DMS114 treated with DMSO at 0.1 percent for 48 hours (cell line): ENCODE results near the gene PLD5.
"Not testable (repeated sequence)": the region's sequence is repeated elsewhere in the genome, so short reads cannot be mapped to it uniquely, and the experiment has no call there.

Experiments used
- DNase-seq: peaks from one replicate; lab custom pipeline; 2025; ENCODE audit not compliant: unreplicated experiment; lab: John Stamatoyannopoulos, UW

The PLD5 gene

DNA sequence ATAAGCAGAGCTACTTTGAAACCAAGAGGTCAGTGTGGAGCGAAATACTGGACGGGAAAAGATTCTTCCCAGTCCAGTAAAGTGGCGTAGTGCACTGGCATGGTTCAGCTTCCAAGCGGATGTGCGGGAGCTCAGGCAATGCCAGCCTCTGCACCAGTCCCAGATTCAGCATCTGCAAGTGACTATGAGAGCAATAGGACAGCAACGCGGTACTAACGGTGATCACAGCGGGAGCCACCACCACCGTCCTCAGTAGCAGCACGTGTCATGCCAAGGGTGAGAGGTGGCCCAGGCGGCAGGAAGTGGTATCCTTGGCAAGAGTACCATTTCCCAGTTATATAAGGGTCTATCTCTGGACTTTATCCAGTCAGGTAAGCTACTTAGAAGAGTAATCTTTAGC lies 17.8 kb downstream of the PLD5 start:
- no peak for DNase-seq

- no peak for DNase-seq
Measured at GRCh38 chr1:242489545-242489944, 35.0 kb downstream of the PLD5 start.

GRCh38 chr1:242477944-242478343 lies 46.6 kb downstream of the PLD5 start:
- DNase-seq, result no peak

DNA sequence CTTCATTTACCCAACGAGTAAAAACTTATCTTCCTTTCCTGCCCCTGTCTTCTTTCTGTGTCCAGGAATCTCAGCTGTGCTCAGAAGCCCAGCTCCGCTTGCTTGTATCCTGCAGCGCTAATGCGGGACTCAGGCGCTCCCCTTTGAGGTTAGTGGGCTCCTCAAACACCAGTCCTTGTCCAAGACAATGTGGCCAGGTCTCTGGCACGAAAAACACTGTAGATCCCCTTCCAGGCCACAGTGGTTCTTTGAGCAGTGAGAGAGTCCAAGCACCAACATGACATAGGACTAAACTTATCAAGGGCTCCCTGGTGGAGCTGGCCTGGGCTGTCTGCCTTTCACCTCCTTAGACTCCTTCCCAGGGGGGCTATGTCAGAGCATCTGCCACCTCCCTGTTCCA lies 53.7 kb downstream of the PLD5 start:
- DNase-seq, result no peak

DNA sequence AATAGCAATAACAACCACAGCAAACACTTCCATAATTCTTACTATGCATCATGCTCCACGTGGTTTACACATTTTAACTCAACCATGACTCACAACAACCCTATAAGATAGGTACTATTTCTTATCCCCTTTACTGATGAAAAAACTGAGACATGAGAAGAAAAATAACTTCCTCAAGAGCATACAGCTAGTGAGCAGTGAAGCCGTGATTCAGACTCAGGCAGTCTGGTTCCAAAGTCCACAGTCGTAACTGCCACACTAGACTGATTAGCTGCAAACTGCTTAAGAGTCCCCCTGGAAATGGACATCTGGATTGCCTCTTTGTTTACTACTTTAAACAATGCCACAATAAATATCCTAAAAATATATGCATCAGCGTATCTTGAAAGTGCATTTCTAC lies 55.7 kb downstream of the PLD5 start:
- no peak for DNase-seq

DNA sequence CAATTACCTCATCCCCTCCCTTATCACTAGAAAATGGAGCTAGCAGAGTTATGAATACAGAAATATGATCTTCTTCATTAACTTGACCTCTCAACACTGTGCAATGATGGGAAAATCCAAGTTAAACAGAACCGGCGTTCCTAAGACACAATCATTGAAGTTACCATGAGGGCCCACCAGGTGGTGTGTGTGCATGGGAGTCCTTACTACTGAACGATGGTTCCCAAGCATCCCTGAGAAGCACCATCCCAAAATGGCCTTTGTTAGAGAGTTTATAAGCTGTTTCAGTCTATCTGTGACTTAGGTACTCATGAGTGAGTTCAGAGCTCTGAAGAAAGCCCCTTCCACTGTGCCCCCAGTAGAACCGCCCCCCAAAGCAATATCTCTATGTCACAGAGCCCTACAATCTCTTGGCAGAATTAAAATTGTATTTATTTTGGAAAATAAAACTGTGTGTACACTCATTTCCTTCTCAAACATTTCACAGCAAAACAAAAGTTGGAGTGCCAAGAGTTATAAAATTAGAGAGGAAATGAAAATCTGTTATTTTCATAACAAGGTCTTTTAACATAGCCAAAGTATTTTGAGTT lies 56.8 kb downstream of the PLD5 start:
- DNase-seq, result peak; percentile 60

GRCh38 chr1:242462867-242463266 lies 61.6 kb downstream of the PLD5 start:
- DNase-seq, result no peak

GRCh38 chr1:242459740-242460139 lies 64.8 kb downstream of the PLD5 start:
- DNase-seq, result not testable (repeated sequence)

GRCh38 chr1:242456726-242457269 lies 67.7 kb downstream of the PLD5 start:
- DNase-seq, result no peak

DNA sequence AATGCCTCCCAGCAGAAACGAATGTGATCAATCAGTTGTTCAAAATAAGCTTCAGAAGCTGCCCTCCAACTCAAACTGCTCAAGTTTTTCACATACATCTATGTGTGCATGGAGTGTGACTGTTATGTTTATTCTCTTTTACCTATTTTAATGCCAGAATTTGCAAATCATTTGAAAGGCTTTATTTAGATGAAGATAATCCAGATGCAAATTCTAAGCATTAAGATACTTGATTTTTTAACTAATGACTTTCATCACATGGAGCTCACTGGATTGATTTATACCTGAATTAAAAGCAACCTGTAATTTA lies 69.5 kb downstream of the PLD5 start:
- DNase-seq, result no peak

- peak; percentile 65 for DNase-seq
Measured at GRCh38 chr1:242454262-242455051, 70.0 kb downstream of the PLD5 start.

DNA sequence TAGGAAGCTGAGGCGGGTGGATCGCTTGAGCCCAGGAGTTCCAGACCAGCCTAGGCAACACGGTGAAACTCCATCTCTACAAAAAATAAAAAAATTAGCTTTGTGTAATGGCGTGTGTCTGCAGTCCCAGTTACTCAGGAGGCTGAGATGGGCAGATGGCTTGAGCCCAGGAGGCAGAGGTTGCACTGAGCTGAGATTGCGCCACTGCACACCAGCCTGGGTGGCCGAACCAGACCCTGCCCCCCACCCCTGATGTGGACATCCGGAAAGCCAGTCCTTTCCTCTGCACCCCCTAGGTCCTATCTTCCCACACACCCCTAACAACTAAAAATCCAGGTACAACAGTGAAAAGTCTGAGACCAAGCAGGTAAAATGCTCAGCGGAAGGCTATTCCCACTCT lies 71.9 kb downstream of the PLD5 start:
- DNase-seq, result no peak

DNA sequence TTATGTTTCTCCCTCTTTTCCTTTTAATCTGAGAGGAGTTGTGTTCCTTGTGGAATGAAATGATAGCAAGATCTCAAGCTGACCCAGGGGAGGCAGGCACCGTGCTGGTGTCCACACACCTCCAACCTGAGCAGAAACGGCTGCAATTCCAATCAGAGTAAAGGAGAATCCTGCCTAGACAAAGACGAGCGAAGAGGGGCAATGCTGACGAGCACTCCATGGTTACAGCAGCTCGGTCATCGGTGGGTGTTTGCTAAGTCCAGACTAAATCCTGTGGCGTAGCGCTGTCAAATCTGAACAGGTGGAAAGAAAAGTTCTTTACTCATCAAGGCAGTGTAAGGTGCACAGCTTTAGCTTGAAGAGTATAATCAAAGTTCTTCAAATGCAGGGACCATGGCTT lies 74.8 kb downstream of the PLD5 start:
- no peak for DNase-seq

DNA sequence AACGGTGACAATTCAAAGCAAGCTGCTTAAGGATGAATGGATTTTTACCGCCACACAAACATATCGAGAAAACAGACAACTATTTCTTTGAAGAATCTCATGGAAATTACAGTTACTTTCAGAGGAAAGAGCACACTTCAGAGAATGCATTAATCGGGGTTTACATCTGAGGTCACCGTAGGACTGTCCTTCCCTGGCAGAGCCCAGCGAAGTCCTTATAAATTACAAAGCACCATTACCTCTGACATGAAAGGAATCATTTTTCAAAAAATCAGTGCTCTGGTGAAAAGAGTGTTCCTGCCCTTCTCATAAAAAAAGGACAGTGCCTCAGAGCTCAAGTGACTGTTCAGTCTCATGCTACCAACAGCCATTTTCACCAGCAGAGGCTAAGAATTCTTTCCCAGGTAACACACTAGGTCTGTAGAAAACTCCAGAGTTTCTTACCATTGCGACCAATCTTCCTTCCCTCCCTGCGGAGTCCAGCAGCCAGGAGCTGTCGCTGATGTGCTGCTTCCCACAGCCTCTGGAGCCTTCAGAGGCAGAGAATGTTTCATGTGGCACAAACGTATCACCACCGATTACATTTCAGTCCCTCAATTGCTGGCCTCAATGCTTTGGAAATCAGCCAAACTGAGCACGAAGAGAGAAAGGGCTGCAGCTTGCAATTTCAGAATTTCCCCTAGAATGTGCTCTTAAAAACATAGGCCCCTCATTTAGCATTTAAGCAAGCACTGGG lies 75.4 kb downstream of the PLD5 start:
- no peak for DNase-seq

DNA sequence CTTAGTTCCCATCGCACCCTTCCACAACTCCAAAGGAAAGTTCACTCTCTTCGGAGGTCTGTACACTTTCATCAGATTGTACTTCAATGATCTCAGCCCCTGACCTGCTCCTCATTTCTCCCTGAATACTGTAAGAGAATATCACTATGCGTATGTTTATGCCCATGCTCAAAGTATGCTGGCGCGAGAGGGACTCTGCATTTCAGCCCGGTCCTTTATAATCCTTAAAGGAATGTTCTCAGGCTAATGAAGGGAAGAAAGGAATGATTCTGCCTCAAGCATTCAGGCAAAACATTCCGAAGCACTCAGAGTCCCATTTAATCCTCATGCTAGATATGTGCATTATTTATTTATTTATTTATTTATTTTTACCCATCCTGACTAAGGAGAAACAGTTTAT lies 76.8 kb downstream of the PLD5 start:
- DNase-seq, result no peak

DNA sequence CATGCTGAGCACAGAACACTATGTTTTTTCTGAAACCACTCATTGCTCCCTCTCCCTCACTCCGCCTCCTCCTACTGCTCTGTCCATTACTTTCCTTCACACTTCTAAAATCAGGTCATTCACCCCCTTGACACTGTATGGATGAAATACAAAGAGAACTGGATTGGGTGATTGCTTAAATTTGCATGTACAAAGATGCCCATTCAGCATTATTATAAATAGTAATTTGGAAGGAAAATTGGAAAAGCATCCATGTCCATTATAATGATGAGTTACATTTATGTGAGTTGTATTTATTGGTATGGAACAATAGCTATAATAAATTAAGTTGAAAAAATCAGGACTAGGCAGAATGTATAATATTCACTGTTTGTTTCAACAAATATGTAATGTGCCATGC lies 83.7 kb downstream of the PLD5 start:
- no peak for DNase-seq

- DNase-seq, result no peak
Measured at GRCh38 chr1:242435200-242435599, 89.3 kb downstream of the PLD5 start.

GRCh38 chr1:242432491-242433095 lies 91.9 kb downstream of the PLD5 start:
- DNase-seq, result no peak

GRCh38 chr1:242431786-242432185 lies 92.7 kb downstream of the PLD5 start:
- DNase-seq, result no peak

- no peak for DNase-seq
Measured at GRCh38 chr1:242430956-242431355, 93.5 kb downstream of the PLD5 start.

GRCh38 chr1:242428399-242429190 lies 95.9 kb downstream of the PLD5 start:
- no peak for DNase-seq
